Measurements from ENCODE around the gene DVL2. TPM values are rescaled to one million over a fixed set of nuclear protein-coding genes. Genes with fewer than 3 reads are reported as not detected.

DVL2 gene
- total and polyA plus RNA-seq, 2 of the 13 experiments (the other 11 are each of a cell fraction or from before 2014, with no cell fraction given): 5.7 to 38.2 TPM

- no peak for TF ChIP-seq CAMTA2 (CRISPR knock-in tag; IDR thresholded peaks at IDR 0.05; ENCODE audit: borderline replicate concordance)
- no peak for TF ChIP-seq ZNF317 (CRISPR knock-in tag; IDR thresholded peaks at IDR 0.05)
- no peak for TF ChIP-seq KLF12 (CRISPR knock-in tag; IDR thresholded peaks at IDR 0.05; ENCODE audit: borderline replicate concordance)
- TF ChIP-seq THRA (CRISPR knock-in tag; IDR thresholded peaks at IDR 0.05; ENCODE audit: borderline replicate concordance): no peak
- TF ChIP-seq, protein P1, sequence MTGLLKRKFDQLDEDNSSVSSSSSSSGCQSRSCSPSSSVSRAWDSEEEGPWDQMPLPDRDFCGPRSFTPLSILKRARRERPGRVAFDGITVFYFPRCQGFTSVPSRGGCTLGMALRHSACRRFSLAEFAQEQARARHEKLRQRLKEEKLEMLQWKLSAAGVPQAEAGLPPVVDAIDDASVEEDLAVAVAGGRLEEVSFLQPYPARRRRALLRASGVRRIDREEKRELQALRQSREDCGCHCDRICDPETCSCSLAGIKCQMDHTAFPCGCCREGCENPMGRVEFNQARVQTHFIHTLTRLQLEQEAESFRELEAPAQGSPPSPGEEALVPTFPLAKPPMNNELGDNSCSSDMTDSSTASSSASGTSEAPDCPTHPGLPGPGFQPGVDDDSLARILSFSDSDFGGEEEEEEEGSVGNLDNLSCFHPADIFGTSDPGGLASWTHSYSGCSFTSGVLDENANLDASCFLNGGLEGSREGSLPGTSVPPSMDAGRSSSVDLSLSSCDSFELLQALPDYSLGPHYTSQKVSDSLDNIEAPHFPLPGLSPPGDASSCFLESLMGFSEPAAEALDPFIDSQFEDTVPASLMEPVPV (CRISPR knock-in tag; IDR thresholded peaks at IDR 0.05): no peak
- no peak for TF ChIP-seq ZZZ3 (CRISPR knock-in tag; IDR thresholded peaks at IDR 0.05; ENCODE audit: borderline replicate concordance)
- no peak for TF ChIP-seq ZNF670 (CRISPR knock-in tag; IDR thresholded peaks at IDR 0.05; ENCODE audit: borderline replicate concordance)
- no peak for TF ChIP-seq MAFG (CRISPR knock-in tag; IDR thresholded peaks at IDR 0.05)
- no peak for TF ChIP-seq ZNF160 (CRISPR knock-in tag; IDR thresholded peaks at IDR 0.05)
- no peak for TF ChIP-seq AHDC1 (CRISPR knock-in tag; IDR thresholded peaks at IDR 0.05; ENCODE audit: borderline replicate concordance)
- no peak for TF ChIP-seq PCBP2 (optimal IDR thresholded peaks at IDR 0.05; ENCODE audit: low read depth, low read length, poor library complexity, severe bottlenecking)
- no peak for TF ChIP-seq ZNF10 (CRISPR knock-in tag; IDR thresholded peaks at IDR 0.05; ENCODE audit: borderline replicate concordance, low read depth)
- TF ChIP-seq ZNF737 (CRISPR knock-in tag; IDR thresholded peaks at IDR 0.05; ENCODE audit: borderline replicate concordance): no peak
- no peak for TF ChIP-seq NFE2L2 (IDR thresholded peaks at IDR 0.05; ENCODE audit: low read length)
- 0 out of 2 replicates have a peak, but pooled peaks have one; percentile 19 for TF ChIP-seq KLF6 (CRISPR knock-in tag; IDR thresholded peaks at IDR 0.05)
- TF ChIP-seq BCLAF1 (IDR thresholded peaks at IDR 0.05): no peak
These were observed 20.4 kb downstream of the DVL2 start (continued) for GRCh38 chr17:7213895-7214299.

All from HepG2 (cell line).